HG03066 (cell line): Measurements from ENCODE around the gene VBP1.
"Not testable (repeated sequence)": the region's sequence is repeated elsewhere in the genome, so short reads cannot be mapped to it uniquely, and the experiment has no call there.

Source experiments
- ATAC-seq: cut with Tn5 transposase; IDR thresholded peaks from one replicate; pipeline ENCODE4 v1.9.1; 2021; ENCODE audit warnings: low read depth; ENCODE audit not compliant: unreplicated experiment

Gene VBP1

GRCh38 chrX:155262970-155263754 is 46.9 kb downstream of the VBP1 start:
- no peak for ATAC-seq

DNA sequence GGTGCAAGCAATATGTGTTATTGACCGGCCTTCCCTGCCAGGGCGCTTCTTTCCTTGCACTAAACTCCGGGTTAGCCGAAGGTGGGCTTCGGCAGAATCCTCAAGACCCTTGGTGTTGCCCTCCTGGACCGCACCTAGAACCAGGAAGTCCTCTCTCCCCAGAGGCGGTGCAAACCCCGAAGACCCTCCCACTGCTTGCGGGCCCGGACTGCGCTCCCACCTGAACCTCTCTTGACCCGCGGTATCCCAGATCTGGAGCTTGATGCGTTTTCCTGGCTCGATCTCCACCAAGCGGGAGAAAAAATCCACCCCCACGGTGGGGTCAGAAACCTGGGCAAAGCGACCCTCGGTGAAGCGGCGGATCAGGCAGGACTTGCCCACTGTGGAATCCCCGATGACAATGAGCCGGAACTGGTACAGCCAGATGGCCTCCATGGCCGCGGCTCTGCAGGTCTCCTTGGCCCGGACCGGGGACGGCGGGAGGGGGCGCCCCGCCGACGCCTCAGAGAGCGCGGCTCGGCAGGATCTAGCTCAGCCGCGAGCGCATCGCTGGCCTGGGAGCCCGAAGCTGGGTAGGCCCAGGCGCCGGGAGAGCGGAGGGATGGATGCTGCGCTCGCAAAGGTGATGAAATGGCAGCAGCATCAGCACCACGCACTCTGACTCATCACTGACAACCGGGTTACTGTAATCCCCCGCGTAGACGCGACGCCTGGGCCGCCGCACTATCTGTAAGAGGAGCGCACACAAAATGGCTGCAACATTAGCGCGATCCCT is 47.8 kb downstream of the VBP1 start, which contains the start of gene RAB39B:
TSS of gene RAB39B (minus strand) at position 638 of the 775 bp plus-strand sequence. CDS start at position 435, 203 bp downstream.
- ATAC-seq, result peak; percentile 87

GRCh38 chrX:155266439-155266838 is 50.2 kb downstream of the VBP1 start:
- no peak for ATAC-seq

DNA sequence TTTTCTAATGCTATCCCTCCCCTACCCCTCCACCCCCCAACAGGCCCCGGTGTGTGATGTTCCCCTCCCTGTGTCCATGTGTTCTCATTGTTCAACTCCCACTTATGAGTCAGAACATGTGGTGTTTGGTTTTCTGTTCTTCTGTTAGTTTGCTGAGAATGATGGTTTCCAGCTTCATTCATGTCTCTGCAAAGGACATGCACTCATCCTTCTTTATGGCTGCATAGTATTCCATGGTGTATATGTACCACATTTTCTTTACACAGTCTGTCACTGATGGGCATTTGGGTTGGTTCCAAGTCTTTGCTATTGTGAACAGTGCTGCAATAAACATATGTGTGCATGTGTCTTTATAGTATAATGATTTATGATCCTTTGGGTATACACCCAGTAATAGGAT is 51.7 kb downstream of the VBP1 start:
- ATAC-seq, result not testable (repeated sequence)

DNA sequence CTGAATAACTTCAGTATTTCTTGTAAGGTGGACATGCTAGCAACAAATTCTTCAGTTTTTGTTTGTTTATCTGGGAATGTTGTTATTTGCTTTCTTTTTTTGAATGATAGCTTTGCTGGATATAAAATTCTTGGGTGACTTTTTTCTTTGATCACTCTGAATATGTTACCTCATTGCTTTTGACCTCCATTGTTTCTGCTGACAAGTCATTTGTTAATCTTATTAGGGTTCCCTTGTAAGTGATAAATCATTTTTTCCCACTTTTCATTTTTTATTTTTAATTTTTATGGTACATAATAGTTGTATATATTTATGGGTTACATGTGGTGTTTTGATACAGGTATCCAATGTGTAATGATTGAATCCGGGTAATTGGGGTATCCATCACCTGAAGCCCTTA is 54.7 kb downstream of the VBP1 start:
- no peak for ATAC-seq

DNA sequence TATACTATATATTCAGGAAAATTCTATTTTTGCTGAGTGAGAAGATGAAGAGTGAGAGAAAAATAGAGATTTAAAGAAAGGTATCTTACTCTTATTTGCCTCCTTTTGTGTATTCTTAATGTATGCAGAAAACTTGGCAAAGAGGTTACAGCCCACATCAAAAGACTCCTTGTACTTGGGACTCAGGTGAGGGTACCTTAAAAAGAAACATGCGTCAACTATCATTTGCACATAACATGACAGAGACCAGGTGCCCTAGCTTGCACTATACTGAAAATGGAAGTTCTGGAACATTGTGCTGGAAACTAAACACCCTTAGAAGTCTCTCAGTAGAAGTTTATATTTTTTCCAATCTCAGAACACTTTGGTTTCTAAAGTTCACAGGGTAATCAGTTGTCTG is 63.6 kb downstream of the VBP1 start:
- ATAC-seq, result no peak
